ENCODE results near the gene AMT.
"Not testable (repeated sequence)": the region's sequence is repeated elsewhere in the genome, so short reads cannot be mapped to it uniquely, and the experiment has no call there.

GRCh38 chr3:49405570-49405969 is 16.7 kb downstream of the AMT start:
- TF ChIP-seq, protein P1, sequence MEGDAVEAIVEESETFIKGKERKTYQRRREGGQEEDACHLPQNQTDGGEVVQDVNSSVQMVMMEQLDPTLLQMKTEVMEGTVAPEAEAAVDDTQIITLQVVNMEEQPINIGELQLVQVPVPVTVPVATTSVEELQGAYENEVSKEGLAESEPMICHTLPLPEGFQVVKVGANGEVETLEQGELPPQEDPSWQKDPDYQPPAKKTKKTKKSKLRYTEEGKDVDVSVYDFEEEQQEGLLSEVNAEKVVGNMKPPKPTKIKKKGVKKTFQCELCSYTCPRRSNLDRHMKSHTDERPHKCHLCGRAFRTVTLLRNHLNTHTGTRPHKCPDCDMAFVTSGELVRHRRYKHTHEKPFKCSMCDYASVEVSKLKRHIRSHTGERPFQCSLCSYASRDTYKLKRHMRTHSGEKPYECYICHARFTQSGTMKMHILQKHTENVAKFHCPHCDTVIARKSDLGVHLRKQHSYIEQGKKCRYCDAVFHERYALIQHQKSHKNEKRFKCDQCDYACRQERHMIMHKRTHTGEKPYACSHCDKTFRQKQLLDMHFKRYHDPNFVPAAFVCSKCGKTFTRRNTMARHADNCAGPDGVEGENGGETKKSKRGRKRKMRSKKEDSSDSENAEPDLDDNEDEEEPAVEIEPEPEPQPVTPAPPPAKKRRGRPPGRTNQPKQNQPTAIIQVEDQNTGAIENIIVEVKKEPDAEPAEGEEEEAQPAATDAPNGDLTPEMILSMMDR (IDR thresholded peaks at IDR 0.05) = not testable (repeated sequence)
- not testable (repeated sequence) for TF ChIP-seq POLR2A (IDR thresholded peaks at IDR 0.05)

Data from thyroid gland (tissue), 4 donors.